Measurements from ENCODE around the gene TUBA3E.
"Not testable (repeated sequence)": the region's sequence is repeated elsewhere in the genome, so short reads cannot be mapped to it uniquely, and the experiment has no call there.

Gene TUBA3E

DNA sequence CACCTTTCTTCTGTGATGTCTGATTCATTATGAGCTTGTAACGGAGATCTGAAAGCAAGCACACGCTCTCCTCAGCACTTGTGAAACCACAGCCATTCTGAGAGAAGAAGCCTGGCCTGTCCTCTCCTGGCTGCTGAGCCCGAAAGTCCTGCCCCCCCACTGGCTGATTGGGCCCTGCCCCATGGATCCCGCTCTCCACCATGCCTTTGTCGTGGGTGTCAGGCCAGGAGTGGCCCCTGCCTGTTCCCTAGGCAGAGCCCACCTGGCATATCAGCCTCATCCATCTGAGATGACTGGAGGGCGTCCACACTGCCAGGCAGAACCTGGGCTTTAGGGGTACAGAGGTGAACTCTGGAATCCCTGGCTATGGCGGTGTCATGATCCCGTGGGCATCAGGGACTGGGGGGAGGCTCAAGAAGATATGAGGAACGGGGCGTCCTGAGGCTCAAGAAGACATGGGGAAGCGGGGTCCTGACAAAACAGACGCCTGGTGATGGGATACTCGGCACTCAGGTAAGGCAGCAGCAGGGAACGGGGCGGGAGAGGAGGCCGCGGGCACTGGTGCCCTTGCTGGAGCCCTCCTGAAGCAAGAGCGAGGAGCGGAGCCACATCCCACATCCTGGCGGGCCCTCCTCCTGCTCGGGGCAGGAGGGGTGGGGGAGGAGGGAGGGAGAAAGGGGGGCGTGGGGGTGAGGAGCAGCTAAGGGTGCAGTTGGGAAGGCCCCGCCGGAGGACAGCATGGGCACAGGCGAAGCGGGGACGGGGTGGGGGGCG is 54.8 kb downstream of the TUBA3E start:
- not testable (repeated sequence) for DNase-seq (ENCODE audit: low spot score)

DNA sequence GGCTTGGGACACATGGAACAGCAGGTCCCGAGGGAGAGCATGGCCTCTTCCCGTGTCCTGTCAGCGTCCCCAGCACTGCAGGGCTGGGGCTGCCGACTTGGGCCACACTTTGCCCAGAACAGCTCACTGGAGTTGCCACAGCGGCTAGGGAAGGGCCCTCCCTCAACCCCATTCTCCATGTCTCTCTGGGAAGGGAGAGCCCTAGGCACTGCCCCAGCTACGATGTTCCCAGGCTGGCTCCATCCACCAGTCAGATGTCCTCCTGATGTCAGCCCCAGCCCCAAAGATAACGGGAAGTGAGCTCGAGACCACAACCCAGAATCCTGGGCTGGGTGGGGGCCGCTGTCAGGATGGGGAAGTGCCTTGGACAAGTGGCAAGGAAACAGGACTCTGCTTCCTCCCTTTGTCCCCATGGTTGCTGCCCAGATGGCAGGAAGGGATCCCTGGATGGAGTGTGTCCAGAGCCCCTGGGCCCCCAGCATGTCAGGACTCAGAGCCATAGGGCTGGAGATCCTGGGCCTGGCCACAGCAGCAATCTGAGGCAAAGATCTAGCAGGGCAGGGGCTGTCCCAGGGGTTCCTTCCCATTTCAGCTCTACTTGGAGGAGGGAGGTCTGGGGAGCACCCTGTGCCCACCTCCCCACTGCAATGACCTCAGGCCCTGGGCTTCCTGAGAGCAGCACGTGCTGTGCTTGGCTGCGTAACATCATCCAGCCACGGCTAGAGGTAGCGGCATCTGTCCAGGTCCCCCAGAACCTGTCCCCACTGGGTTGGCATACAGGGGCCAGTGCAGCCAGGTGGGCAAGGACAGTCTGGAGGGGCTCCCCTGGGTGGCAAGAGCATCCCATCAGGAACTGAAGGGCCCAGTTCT is 55.6 kb downstream of the TUBA3E start:
- DNase-seq (ENCODE audit: low spot score): not testable (repeated sequence)
